Common myeloid progenitor, CD34-positive (primary cell): ENCODE data around the gene ASXL1.

Experiments used
- CTCF ChIA-PET: fragments of 350-600 bp; sonication (Branson Sonifier 250); formaldehyde crosslinking; loops from one replicate; lab custom pipeline; 2021; ENCODE audit warnings: antibody characterized with exemption; lab: Charles Lee
- POLR2A ChIA-PET: fragments of 350-600 bp; sonication (Branson Sonifier 250); formaldehyde crosslinking; loops from one replicate; lab custom pipeline; 2021; ENCODE audit warnings: antibody characterized with exemption; lab: Charles Lee
- DNase-seq, 3 donors: peaks; one replicate each; pipeline versions ENCODE4 v3.0.0 to v3.0.0-alpha.2; 2013
- H3K27ac ChIP-seq, 2 experiments: 1 replicate in 1 of 2; 2 replicates in 1 of 2; pipeline ENCODE4 v1.7.0; 2013; ENCODE audit warnings: inconsistent platforms in 2 of 2, low read length in 2 of 2, mild to moderate bottlenecking in 2 of 2, low read depth in 1 of 2, moderate library complexity in 1 of 2; ENCODE audit not compliant: severe bottlenecking in 2 of 2, insufficient read depth in 1 of 2, poor library complexity in 1 of 2
- H3K27me3 ChIP-seq, 5 experiments: replicated peaks in 2 of 5; 1 replicate in 3 of 5; 2 replicates in 2 of 5; pipeline versions ENCODE4 v1.6.1 to v1.7.0; 2013; ENCODE audit warnings: low read length in 4 of 5, mild to moderate bottlenecking in 2 of 5, moderate library complexity in 2 of 5, inconsistent platforms in 1 of 5; ENCODE audit not compliant: insufficient read depth in 5 of 5, control insufficient read depth in 4 of 5
- H3K36me3 ChIP-seq, 4 experiments: 1 replicate in 2 of 4; 2 replicates in 2 of 4; pipeline versions ENCODE4 v1.6.1 to v1.7.0; 2013; ENCODE audit warnings: low read length in 3 of 4, control low read depth in 1 of 4, mild to moderate bottlenecking in 1 of 4; ENCODE audit not compliant: control insufficient read depth in 4 of 4, insufficient read depth in 4 of 4
- H3K4me1 ChIP-seq, 4 experiments: 1 replicate in 3 of 4; 2 replicates in 1 of 4; pipeline versions ENCODE4 v1.6.1 to v1.7.1; 2013; ENCODE audit warnings: low read length in 3 of 4, mild to moderate bottlenecking in 3 of 4, control low read depth in 1 of 4, inconsistent platforms in 1 of 4, moderate library complexity in 1 of 4; ENCODE audit not compliant: control insufficient read depth in 4 of 4, insufficient read depth in 4 of 4; ENCODE audit errors: control extremely low read depth in 1 of 4
- H3K4me3 ChIP-seq, 7 experiments: 1 replicate in 4 of 7; 2 replicates in 3 of 7; pipeline versions ENCODE4 v1.5.1 to v1.7.0; 2013; ENCODE audit warnings: mild to moderate bottlenecking in 7 of 7, low read length in 6 of 7, moderate library complexity in 6 of 7, inconsistent platforms in 2 of 7, low read depth in 2 of 7, control low read depth in 1 of 7; ENCODE audit not compliant: insufficient read depth in 4 of 7, control insufficient read depth in 1 of 7; ENCODE audit errors: extremely low read depth in 1 of 7
- H3K9me3 ChIP-seq, 5 experiments: 1 replicate in 4 of 5; 2 replicates in 1 of 5; pipeline versions ENCODE4 v1.6.1 to v1.7.1; 2013; ENCODE audit warnings: low read length in 4 of 5, mild to moderate bottlenecking in 2 of 5, inconsistent platforms in 1 of 5, low read depth in 1 of 5, moderate library complexity in 1 of 5; ENCODE audit not compliant: control insufficient read depth in 4 of 5, insufficient read depth in 2 of 5; ENCODE audit errors: control extremely low read depth in 1 of 5
- WGBS: methylation state at CpG from one replicate; pipeline ENCODE4 v1.1.5; 2013; ENCODE audit not compliant: insufficient coverage; 5-methylcytosine and 5-hydroxymethylcytosine counted together

Gene ASXL1

DNA sequence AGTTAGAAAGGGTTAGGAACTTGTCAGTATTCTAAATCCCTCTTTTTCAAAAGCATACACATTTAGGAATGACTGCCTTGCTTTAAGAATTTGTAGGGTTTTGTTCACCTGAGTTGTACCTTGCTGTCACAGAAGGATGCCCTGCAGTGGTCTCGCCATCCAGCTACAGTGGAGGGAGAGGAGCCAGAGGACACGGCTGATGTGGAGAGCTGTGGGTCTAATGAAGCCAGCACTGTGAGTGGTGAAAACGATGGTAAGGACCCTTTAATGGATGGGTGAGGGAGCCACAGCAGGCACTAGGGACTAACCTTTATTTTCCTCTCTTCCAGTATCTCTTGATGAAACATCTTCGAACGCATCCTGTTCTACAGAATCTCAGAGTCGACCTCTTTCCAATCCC, 69.9 kb downstream of the ASXL1 start:
- 100% methylated on average over 2 of the region's 6 CpGs for WGBS
- peaks cover 26 to 58% (median 43%) of the 10 kb centered on the region in 4 experiments for H3K36me3 ChIP-seq
- no peak overlapping the region for H3K4me3 ChIP-seq
- DNase-seq = no peak
- no peaks in the 10 kb centered on the region for H3K27me3 ChIP-seq
- H3K4me1 ChIP-seq = no peaks in the 10 kb centered on the region
- no peak overlapping the region for H3K27ac ChIP-seq
- POLR2A ChIA-PET = interaction anchor here (0.6 kb wide), 1 partner anchor 37 kb away, joined by 3 read pairs; no protein-coding TSS in a partner anchor
- CTCF ChIA-PET = interaction anchor here (0.7 to 2.0 kb wide), 5 partner anchors 9 to 34 kb away, joined by 3 to 7 read pairs (median 4); no protein-coding TSS in a partner anchor
- H3K9me3 ChIP-seq = no peaks in the 10 kb centered on the region

DNA sequence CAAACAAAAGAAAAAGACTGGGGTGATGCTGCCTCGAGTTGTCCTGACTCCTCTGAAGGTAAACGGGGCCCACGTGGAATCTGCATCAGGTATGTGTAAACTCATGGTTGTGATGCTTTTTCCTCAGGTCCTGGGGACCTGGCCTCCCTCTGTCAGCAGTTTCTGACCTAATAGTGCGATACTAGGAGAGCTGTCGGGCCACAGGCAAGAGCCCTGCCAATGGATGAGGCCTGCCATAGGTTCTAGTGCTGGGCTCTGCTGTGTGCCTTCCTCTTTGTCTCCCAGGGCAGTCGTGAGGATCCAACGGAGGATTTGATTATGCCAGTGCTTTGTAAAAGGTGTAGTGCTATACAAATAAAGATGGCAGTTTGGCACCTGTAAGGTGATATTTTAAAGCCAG, 71.2 kb downstream of the ASXL1 start:
- WGBS = 95% methylated on average over 4 of the region's 7 CpGs
- Histone ChIP-seq H3K36me3 (peaks cover 31 to 71% (median 55%) of the 10 kb centered on the region in 4 experiments), H3K4me3 (no peak overlapping the region), H3K9me3 (no peaks in the 10 kb centered on the region), H3K4me1 (no peaks in the 10 kb centered on the region), H3K27ac (no peak overlapping the region), H3K27me3 (no peaks in the 10 kb centered on the region)
- DNase-seq = no peak
- POLR2A ChIA-PET = no interaction called here
- CTCF ChIA-PET = interaction anchor here (0.7 to 2.0 kb wide), 4 partner anchors 11 to 78 kb away, joined by 3 to 7 read pairs (median 3); no protein-coding TSS in a partner anchor

DNA sequence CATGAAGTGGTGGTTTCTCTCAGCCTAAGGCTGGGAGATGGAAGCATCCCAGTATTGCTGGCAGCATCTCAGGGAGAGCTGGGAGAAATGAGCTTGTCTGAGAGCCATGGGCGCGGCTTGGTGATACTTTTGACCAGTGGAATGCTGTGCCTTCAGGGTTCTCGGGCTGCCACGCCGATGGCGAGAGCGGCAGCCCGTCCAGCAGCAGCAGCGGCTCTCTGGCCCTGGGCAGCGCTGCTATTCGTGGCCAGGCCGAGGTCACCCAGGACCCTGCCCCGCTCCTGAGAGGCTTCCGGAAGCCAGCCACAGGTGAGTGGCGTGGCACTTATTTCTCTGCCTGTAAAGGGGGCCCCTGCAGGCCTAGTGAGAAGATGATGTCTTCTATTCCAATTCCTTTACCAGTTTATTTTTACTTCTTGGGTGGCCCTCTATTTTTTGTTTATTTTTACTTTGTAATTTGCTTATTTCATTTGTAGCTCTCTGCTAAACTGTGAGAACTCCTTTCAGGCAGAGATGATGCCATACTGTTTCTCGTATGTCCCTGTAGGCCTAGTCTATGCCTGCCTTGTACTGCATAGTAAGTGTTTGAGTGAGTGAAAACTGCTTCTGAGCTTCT, 71.7 kb downstream of the ASXL1 start:
- Histone ChIP-seq H3K27me3 (no peaks in the 10 kb centered on the region), H3K4me1 (no peaks in the 10 kb centered on the region), H3K36me3 (peaks cover 32 to 76% (median 59%) of the 10 kb centered on the region in 4 experiments), H3K27ac (no peak overlapping the region), H3K9me3 (no peaks in the 10 kb centered on the region), H3K4me3 (no peak overlapping the region)
- WGBS = over 99% methylated on average over 15 of the region's 16 CpGs
- POLR2A ChIA-PET = no interaction called here
- DNase-seq = no peak
- CTCF ChIA-PET = interaction anchor here (0.7 to 1.9 kb wide), 5 partner anchors 9 to 85 kb away, joined by 3 to 7 read pairs (median 3); no protein-coding TSS in a partner anchor

DNA sequence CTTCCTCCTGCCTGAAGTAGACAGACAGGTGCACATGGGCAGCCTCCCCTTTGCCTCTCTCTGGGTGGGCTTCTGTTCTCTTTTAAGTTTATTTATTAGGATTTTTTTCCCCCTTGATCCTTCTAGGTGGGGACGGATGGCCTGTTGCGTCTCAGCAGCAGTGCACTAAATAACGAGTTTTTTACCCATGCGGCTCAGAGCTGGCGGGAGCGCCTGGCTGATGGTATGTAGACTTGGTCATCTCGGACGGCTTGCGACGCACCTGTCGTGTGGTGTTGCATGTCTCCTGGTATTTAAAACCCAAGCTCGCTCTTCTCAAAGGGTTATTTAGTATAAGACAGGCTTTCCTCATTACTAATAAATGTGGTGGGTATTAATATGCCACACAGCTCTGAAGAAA, 73.3 kb downstream of the ASXL1 start:
- CTCF ChIA-PET = interaction anchor here (0.9 to 1.9 kb wide), 2 partner anchors 11 to 222 kb away, joined by 4 to 7 read pairs; no protein-coding TSS in a partner anchor
- Histone ChIP-seq H3K27ac (no peak overlapping the region), H3K4me3 (no peak overlapping the region), H3K9me3 (no peaks in the 10 kb centered on the region), H3K36me3 (peaks cover 42 to 92% (median 74%) of the 10 kb centered on the region in 4 experiments), H3K27me3 (no peaks in the 10 kb centered on the region), H3K4me1 (no peaks in the 10 kb centered on the region)
- whole genome bisulfite sequencing = 100% methylated on average over 6 of the region's 12 CpGs
- POLR2A ChIA-PET = no interaction called here
- DNase-seq = no peak

DNA sequence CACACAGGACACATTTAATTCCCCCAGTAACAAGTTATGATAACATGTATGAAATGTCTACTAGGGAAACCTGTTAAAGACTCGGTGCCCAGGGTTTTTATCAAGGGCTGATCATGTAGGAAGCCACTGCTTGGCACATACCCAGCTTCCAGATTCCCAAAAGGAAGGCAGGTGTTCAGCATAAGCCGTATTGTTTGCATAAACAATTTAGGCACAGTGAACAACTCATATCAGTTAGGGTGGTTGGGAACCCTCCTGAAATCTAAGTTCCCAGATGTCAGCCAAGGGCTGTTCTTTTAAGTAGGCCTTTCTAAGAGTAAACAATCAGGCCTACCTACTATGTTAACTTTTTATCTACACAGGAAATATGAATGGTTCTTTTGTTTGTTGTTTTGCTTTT, 74.1 kb downstream of the ASXL1 start:
- ChIA-PET CTCF (interaction anchor here (0.9 kb wide), 1 partner anchor 221 kb away, joined by 4 read pairs; no protein-coding TSS in a partner anchor), POLR2A (no interaction called here)

DNA sequence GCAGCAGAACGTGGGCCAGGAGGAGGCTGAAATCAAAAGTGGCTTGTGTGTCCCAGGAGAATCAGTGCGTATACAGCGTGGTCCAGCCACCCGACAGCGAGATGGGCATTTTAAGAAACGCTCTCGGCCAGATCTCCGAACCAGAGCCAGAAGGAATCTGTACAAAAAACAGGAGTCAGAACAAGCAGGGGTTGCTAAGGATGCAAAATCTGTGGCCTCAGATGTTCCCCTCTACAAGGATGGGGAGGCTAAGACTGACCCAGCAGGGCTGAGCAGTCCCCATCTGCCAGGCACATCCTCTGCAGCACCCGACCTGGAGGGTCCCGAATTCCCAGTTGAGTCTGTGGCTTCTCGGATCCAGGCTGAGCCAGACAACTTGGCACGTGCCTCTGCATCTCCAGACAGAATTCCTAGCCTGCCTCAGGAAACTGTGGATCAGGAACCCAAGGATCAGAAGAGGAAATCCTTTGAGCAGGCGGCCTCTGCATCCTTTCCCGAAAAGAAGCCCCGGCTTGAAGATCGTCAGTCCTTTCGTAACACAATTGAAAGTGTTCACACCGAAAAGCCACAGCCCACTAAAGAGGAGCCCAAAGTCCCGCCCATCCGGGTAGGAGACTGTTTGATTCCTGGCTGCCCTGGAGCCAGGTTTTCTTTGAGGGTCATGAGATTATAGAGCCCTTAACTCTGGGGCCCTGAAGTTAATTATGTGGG, 75.3 kb downstream of the ASXL1 start:
- no peaks in the 10 kb centered on the region for H3K9me3 ChIP-seq
- 94% methylated on average over 20 of the region's 20 CpGs for WGBS
- H3K4me3 ChIP-seq = no peak overlapping the region
- ChIA-PET CTCF (no interaction called here), POLR2A (interaction anchor here (0.5 kb wide), 1 partner anchor 77 kb away, joined by 3 read pairs; no protein-coding TSS in a partner anchor)
- peaks cover 0 to under 1% (median 0%) of the 10 kb centered on the region in 4 experiments for H3K4me1 ChIP-seq
- no peaks in the 10 kb centered on the region for H3K27me3 ChIP-seq
- no peak overlapping the region for H3K27ac ChIP-seq
- DNase-seq = no peak
- peaks cover 44 to 98% (median 82%) of the 10 kb centered on the region in 4 experiments for H3K36me3 ChIP-seq

More for the DNA sequence above, 74.1 kb downstream of the ASXL1 start:
- Histone ChIP-seq H3K27me3 (no peaks in the 10 kb centered on the region), H3K36me3 (peaks cover 44 to 96% (median 79%) of the 10 kb centered on the region in 4 experiments), H3K4me1 (no peaks in the 10 kb centered on the region), H3K4me3 (no peak overlapping the region), H3K9me3 (no peaks in the 10 kb centered on the region), H3K27ac (no peak overlapping the region)
- no peak for DNase-seq
- 89% methylated on average over 2 of the region's 2 CpGs for WGBS
